SHP77 (cell line): ENCODE results near the gene BTN1A1.
A peak's percentile ranks its signal among the peaks of the same experiment; 100 is the strongest.

Source experiments
- DNase-seq, 2 experiments: peaks; one replicate each; lab custom pipeline; 2025; lab: John Stamatoyannopoulos, UW

BTN1A1 gene

GRCh38 chr6:26475823-26476729 is 24.0 kb upstream of the BTN1A1 start:
- DNase-seq, result no peak

- DNase-seq, result no peak
Observed at GRCh38 chr6:26476896-26477295, 23.2 kb upstream of the BTN1A1 start.

- DNase-seq, result no peak
Observed at GRCh38 chr6:26477426-26477825, 22.7 kb upstream of the BTN1A1 start.

GRCh38 chr6:26478100-26478984 is 21.8 kb upstream of the BTN1A1 start:
- no peak for DNase-seq

- no peak for DNase-seq
Observed at GRCh38 chr6:26478985-26479278, 21.2 kb upstream of the BTN1A1 start.

GRCh38 chr6:26482338-26482737 is 17.8 kb upstream of the BTN1A1 start:
- DNase-seq, result no peak

GRCh38 chr6:26483727-26484126 is 16.4 kb upstream of the BTN1A1 start:
- DNase-seq, result no peak

- no peak for DNase-seq
Observed at GRCh38 chr6:26484161-26484560, 15.9 kb upstream of the BTN1A1 start.

GRCh38 chr6:26485112-26485780 is 14.9 kb upstream of the BTN1A1 start:
- DNase-seq, result no peak

GRCh38 chr6:26486358-26486757 is 13.7 kb upstream of the BTN1A1 start:
- no peak for DNase-seq

- DNase-seq, result no peak
Observed at GRCh38 chr6:26487466-26487865, 12.6 kb upstream of the BTN1A1 start.

GRCh38 chr6:26489996-26490964 is 9.8 kb upstream of the BTN1A1 start:
- no peak for DNase-seq

GRCh38 chr6:26491604-26492003 is 8.5 kb upstream of the BTN1A1 start:
- DNase-seq, result no peak

GRCh38 chr6:26493258-26493657 is 6.8 kb upstream of the BTN1A1 start:
- DNase-seq, result no peak

GRCh38 chr6:26494117-26494516 is 6.0 kb upstream of the BTN1A1 start:
- DNase-seq, result no peak

- no peak for DNase-seq
Observed at GRCh38 chr6:26495281-26495680, 4.8 kb upstream of the BTN1A1 start.

GRCh38 chr6:26497610-26498009 is 2.5 kb upstream of the BTN1A1 start:
- DNase-seq, result no peak

GRCh38 chr6:26501482-26501986 is 1.4 kb downstream of the BTN1A1 start:
- DNase-seq, result no peak

- DNase-seq, result peak in 1 of 2 experiments; percentile 27
Observed at GRCh38 chr6:26502165-26502564, 2.1 kb downstream of the BTN1A1 start.

GRCh38 chr6:26502626-26503025 is 2.5 kb downstream of the BTN1A1 start:
- DNase-seq, result no peak

GRCh38 chr6:26507658-26508057 is 7.6 kb downstream of the BTN1A1 start:
- no peak for DNase-seq
